ENCODE data around the gene SNTG2. TPM values are rescaled to one million over a fixed set of nuclear protein-coding genes. Genes with fewer than 3 reads are reported as not detected.

The SNTG2 gene
- total and polyA plus RNA-seq, 10 of the 15 experiments (the other 5 are each of a cell fraction or from before 2014, with no cell fraction given), result not detected

DNA sequence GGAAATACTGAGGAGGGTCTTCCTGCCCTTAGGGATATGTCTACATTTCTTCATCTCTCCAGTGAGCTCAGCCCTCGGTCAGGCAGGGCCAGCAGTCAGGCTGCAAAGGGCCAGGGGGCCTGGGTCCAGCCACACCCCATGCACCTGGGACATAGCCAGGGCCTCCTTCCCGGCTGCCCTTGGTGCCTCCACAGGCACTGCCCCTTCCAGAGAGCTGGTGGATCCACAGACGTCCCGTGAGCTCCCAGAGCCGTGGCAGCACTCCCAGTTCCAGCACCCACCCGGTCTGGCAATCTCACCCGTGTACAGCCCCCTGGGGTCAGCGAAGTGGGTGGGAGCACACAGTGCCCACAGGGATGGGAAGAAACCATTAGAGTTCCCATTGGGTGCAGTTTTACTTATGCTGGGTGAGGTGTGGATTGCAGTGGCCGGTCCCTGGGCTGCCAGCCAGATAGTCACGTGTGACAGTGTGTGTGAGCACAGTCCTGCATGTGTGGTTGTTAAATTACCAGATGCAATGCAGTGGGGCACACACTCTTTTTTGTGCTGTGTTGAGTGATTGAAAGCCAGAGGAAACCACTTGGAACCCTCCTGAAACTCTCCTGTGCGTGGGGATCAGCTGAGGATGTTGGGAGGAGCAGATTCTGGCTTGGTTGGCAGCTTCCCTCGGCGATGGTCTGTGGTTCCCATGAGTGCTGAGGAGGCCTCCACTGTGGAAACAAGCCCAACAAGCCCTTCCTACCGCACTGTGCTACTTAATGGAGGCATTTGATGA is 131.0 kb downstream of the SNTG2 start (continued):
- TF ChIP-seq, protein P1, sequence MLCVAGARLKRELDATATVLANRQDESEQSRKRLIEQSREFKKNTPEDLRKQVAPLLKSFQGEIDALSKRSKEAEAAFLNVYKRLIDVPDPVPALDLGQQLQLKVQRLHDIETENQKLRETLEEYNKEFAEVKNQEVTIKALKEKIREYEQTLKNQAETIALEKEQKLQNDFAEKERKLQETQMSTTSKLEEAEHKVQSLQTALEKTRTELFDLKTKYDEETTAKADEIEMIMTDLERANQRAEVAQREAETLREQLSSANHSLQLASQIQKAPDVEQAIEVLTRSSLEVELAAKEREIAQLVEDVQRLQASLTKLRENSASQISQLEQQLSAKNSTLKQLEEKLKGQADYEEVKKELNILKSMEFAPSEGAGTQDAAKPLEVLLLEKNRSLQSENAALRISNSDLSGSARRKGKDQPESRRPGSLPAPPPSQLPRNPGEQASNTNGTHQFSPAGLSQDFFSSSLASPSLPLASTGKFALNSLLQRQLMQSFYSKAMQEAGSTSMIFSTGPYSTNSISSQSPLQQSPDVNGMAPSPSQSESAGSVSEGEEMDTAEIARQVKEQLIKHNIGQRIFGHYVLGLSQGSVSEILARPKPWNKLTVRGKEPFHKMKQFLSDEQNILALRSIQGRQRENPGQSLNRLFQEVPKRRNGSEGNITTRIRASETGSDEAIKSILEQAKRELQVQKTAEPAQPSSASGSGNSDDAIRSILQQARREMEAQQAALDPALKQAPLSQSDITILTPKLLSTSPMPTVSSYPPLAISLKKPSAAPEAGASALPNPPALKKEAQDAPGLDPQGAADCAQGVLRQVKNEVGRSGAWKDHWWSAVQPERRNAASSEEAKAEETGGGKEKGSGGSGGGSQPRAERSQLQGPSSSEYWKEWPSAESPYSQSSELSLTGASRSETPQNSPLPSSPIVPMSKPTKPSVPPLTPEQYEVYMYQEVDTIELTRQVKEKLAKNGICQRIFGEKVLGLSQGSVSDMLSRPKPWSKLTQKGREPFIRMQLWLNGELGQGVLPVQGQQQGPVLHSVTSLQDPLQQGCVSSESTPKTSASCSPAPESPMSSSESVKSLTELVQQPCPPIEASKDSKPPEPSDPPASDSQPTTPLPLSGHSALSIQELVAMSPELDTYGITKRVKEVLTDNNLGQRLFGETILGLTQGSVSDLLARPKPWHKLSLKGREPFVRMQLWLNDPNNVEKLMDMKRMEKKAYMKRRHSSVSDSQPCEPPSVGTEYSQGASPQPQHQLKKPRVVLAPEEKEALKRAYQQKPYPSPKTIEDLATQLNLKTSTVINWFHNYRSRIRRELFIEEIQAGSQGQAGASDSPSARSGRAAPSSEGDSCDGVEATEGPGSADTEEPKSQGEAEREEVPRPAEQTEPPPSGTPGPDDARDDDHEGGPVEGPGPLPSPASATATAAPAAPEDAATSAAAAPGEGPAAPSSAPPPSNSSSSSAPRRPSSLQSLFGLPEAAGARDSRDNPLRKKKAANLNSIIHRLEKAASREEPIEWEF (IDR thresholded peaks at IDR 0.05; ENCODE audit: insufficient replicate concordance, low read depth, low read length), result no peak
- no peak for TF ChIP-seq NR2C1 (IDR thresholded peaks at IDR 0.05)

DNA sequence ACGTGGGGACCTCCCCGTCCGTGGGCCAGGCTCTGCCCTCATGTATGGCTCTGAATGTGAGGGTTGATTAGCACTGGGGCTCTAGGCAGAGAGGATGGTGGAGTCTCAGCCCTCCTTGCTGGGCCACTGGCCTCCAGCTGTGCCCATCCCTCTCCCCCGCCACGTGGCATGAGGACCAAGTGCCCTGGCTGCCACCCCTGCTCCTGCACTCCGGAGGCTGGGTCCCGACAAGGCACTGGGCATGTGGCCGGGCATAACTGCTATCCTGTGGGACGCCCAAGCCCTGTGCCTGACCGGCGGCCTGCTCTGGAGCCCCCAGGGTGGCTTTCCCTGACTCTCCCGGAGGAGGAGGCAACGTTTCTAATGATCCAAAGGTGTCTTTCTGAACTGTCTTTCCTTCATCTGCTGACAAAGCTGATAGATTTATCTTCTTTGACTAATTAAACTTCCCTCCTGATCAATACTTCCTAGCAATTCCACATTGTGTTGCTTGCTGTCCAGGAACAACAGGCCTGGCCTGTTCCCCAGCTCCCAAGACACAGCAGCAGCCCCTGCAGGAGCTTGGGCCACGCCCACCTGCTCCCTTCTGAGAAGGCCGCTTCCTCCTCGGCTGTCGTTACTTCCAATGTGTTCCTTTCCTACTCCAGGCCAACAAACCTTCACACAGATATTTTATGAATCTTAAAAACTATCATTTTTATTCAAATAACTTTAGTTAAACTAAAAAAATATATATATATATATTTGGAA is 132.0 kb downstream of the SNTG2 start:
- ChIA-PET CTCF (no interaction called here), POLR2A (no interaction called here), SMC1A (ENCODE audit: uncharacterized antibody, unreplicated experiment) (no interaction called here), RAD21 (ENCODE audit: unreplicated experiment) (no interaction called here)
- no peaks in the 10 kb centered on the region for H3K79me2 ChIP-seq (ENCODE audit: control insufficient read depth, insufficient read depth, low read length)
- H4K20me1 ChIP-seq (ENCODE audit: control insufficient read depth, insufficient read depth), result no peaks in the 10 kb centered on the region
- no TSS peak for BruUV-seq (replicated peaks)
- ATAC-seq, result no peak
- H2AFZ ChIP-seq (ENCODE audit: control insufficient read depth, low read depth, low read length), result no peak overlapping the region
- H3K36me3 ChIP-seq (ENCODE audit: control insufficient read depth in 2 of 2, insufficient read depth in 2 of 2, low read length in 1 of 2), result no peaks in the 10 kb centered on the region
- no peak for FAIRE-seq
- H3K9me3 ChIP-seq (replicated peaks; ENCODE audit: control insufficient read depth, insufficient read depth, low read length), result no peaks in the 10 kb centered on the region
- intact Hi-C loops (cut with micrococcal nuclease; ENCODE audit: unreplicated experiment), result no loop called here
- H3K4me3 ChIP-seq, result no peak overlapping the region
- H3K4me1 ChIP-seq (ENCODE audit: control insufficient read depth, insufficient read depth, low read length), result no peaks in the 10 kb centered on the region
- H3K27ac ChIP-seq (ENCODE audit: control insufficient read depth, insufficient read depth), result no peak overlapping the region
- H3K27me3 ChIP-seq (replicated peaks in 1 of 2; ENCODE audit: control insufficient read depth in 2 of 2, insufficient read depth in 2 of 2, low read length in 1 of 2), result no peaks in the 10 kb centered on the region
- in situ Hi-C loops (cut with MboI), result no loop called here
- WGBS (ENCODE audit: insufficient coverage, insufficient replicate concordance, low lambda C conversion rate, missing lambda C conversion rate), result 36% methylated on average over 17 of the region's 17 CpGs
- no peak overlapping the region for H3K9ac ChIP-seq (ENCODE audit: control insufficient read depth, insufficient read depth, low read length)
- no peak for DNase-seq (ENCODE audit: low read depth, low spot score)
- no peak overlapping the region for H3K4me2 ChIP-seq (ENCODE audit: control insufficient read depth, insufficient read depth)
- no peak for TF ChIP-seq KLF5 (IDR thresholded peaks at IDR 0.05; ENCODE audit: partially characterized antibody)
- TF ChIP-seq, protein P2, sequence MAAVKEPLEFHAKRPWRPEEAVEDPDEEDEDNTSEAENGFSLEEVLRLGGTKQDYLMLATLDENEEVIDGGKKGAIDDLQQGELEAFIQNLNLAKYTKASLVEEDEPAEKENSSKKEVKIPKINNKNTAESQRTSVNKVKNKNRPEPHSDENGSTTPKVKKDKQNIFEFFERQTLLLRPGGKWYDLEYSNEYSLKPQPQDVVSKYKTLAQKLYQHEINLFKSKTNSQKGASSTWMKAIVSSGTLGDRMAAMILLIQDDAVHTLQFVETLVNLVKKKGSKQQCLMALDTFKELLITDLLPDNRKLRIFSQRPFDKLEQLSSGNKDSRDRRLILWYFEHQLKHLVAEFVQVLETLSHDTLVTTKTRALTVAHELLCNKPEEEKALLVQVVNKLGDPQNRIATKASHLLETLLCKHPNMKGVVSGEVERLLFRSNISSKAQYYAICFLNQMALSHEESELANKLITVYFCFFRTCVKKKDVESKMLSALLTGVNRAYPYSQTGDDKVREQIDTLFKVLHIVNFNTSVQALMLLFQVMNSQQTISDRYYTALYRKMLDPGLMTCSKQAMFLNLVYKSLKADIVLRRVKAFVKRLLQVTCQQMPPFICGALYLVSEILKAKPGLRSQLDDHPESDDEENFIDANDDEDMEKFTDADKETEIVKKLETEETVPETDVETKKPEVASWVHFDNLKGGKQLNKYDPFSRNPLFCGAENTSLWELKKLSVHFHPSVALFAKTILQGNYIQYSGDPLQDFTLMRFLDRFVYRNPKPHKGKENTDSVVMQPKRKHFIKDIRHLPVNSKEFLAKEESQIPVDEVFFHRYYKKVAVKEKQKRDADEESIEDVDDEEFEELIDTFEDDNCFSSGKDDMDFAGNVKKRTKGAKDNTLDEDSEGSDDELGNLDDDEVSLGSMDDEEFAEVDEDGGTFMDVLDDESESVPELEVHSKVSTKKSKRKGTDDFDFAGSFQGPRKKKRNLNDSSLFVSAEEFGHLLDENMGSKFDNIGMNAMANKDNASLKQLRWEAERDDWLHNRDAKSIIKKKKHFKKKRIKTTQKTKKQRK (IDR thresholded peaks at IDR 0.05; ENCODE audit: low read depth, low read length), result no peak
- TF ChIP-seq, protein P3, sequence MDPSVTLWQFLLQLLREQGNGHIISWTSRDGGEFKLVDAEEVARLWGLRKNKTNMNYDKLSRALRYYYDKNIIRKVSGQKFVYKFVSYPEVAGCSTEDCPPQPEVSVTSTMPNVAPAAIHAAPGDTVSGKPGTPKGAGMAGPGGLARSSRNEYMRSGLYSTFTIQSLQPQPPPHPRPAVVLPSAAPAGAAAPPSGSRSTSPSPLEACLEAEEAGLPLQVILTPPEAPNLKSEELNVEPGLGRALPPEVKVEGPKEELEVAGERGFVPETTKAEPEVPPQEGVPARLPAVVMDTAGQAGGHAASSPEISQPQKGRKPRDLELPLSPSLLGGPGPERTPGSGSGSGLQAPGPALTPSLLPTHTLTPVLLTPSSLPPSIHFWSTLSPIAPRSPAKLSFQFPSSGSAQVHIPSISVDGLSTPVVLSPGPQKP (IDR thresholded peaks at IDR 0.05; ENCODE audit: low read depth, low read length), result no peak
- no peak for TF ChIP-seq WRNIP1 (IDR thresholded peaks at IDR 0.05; ENCODE audit: borderline replicate concordance, low read depth, low read length)
- no peak for TF ChIP-seq NFYB (IDR thresholded peaks at IDR 0.05; ENCODE audit: insufficient read depth, low read depth, low read length)
- TF ChIP-seq, protein P4, sequence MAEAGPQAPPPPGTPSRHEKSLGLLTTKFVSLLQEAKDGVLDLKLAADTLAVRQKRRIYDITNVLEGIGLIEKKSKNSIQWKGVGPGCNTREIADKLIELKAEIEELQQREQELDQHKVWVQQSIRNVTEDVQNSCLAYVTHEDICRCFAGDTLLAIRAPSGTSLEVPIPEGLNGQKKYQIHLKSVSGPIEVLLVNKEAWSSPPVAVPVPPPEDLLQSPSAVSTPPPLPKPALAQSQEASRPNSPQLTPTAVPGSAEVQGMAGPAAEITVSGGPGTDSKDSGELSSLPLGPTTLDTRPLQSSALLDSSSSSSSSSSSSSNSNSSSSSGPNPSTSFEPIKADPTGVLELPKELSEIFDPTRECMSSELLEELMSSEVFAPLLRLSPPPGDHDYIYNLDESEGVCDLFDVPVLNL (IDR thresholded peaks at IDR 0.05; ENCODE audit: low read depth, low read length), result no peak
- no peak for TF ChIP-seq NFYA (IDR thresholded peaks at IDR 0.05; ENCODE audit: borderline replicate concordance, low read depth, low read length)
